ENCODE results near the gene RNF146. TPM values are rescaled to one million over a fixed set of nuclear protein-coding genes. Genes with fewer than 3 reads are reported as not detected.
A peak's percentile ranks its signal among the peaks of the same experiment; 100 is the strongest.

The RNF146 gene
- total and polyA plus RNA-seq, 2 of the 13 experiments (the other 11 are each of a cell fraction or from before 2014, with no cell fraction given): 18.8 to 27.6 TPM

DNA sequence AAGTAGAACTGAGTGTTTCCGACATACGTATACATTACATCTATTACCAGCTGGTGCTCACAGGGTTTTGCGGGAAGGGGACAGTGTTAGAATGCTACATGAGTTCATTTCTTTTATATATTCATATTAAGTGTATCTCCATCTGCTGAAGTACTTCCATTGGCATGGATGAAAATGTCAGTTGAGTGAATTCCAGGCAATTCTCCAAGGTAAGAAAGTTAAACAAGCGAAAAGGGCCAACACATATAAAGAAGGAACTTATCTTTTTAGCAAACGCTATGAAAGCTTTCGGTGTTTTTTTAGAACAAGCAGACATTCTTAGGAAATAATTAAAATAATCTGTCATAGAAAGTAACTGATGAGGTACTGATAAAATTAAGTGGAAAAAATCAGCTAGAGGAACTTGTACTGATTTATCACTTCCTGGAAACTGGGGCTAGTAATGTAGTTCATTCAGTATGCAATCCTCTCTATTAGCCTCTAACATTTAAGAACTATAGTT is 34.6 kb downstream of the RNF146 start:
- Histone ChIP-seq H3K9me3 (ENCODE audit: low read length) (no peaks in the 10 kb centered on the region), H3K36me3 (replicated peaks in 1 of 2; ENCODE audit: control insufficient read depth in 1 of 2, insufficient read depth in 2 of 2, low read length in 2 of 2) (peaks cover 1 to 13% of the 10 kb centered on the region in 2 experiments; a peak in 3 of 5 replicates), H2AFZ (ENCODE audit: low read length) (no peak overlapping the region), H3K27ac (ENCODE audit: extremely low read length, insufficient read depth, low read length) (no peak overlapping the region), H3K4me1 (ENCODE audit: insufficient read depth, low read length) (peaks cover 33% of the 10 kb centered on the region), H3K4me2 (ENCODE audit: low read depth, low read length) (no peak overlapping the region), H4K20me1 (ENCODE audit: insufficient read depth, low read length) (no peaks in the 10 kb centered on the region; the same call in 1 of the 2 replicates), H3K9ac (ENCODE audit: insufficient read depth, low read depth, low read length) (no peak overlapping the region), H3K27me3 (ENCODE audit: control insufficient read depth in 1 of 2, insufficient read depth in 2 of 2, low read length in 2 of 2) (no peaks in the 10 kb centered on the region), H3K4me3 (replicated peaks in 1 of 3; ENCODE audit: insufficient read depth in 1 of 3, low read depth in 2 of 3, low read length in 3 of 3) (no peak overlapping the region), H3K79me2 (ENCODE audit: insufficient read depth, low read length) (peaks cover 9% of the 10 kb centered on the region)
- FAIRE-seq (no peak), DNase-seq (ENCODE audit: low spot score) (no peak), ATAC-seq (no peak)
- intact Hi-C loops (cut with micrococcal nuclease; ENCODE audit: unreplicated experiment): loop anchor here (5.0 kb wide), 1 partner anchor 246 kb away; no protein-coding TSS in a partner anchor
- ChIA-PET POLR2A (interaction anchor here (1.9 kb wide), 1 partner anchor 35 kb away, joined by 9 read pairs; the partner anchor contains the start of gene RNF146), CTCF (ENCODE audit: low intra/inter-chr PET ratio, low total read pairs) (no interaction called here)
- BruUV-seq (replicated peaks): no TSS peak
- 98% methylated on average over 6 of the region's 6 CpGs for WGBS (ENCODE audit: low lambda C conversion rate)
- no peak for TF ChIP-seq PTBP1 (IDR thresholded peaks at IDR 0.05; ENCODE audit: low read depth, low read length, poor library complexity, severe bottlenecking)
- no peak for TF ChIP-seq CHD2 (IDR thresholded peaks at IDR 0.05; ENCODE audit: low read depth, low read length)
- TF ChIP-seq EZH2 (conservative IDR thresholded peaks at IDR 0.05; ENCODE audit: low read depth, low read length): no peak
- in situ Hi-C loops (cut with HindIII; ENCODE audit: extremely low pct_ligation_motif_present, low pct_unique_long_range_greater_than_20kb): loop anchor here (10.0 kb wide), 1 partner anchor 124 kb away; no protein-coding TSS in a partner anchor

- ATAC-seq: no peak; the same call in 2 of the 3 replicates
- H3K4me2 ChIP-seq (ENCODE audit: low read depth, low read length): no peak overlapping the region
- peak; percentile 25 for DNase-seq (ENCODE audit: low spot score)
- WGBS (ENCODE audit: low lambda C conversion rate): 85% methylated on average over 6 of the region's 6 CpGs
- no peak overlapping the region for H2AFZ ChIP-seq (ENCODE audit: low read length)
- peaks cover 1 to 14% of the 10 kb centered on the region in 2 experiments; a peak in 3 of 5 replicates for H3K36me3 ChIP-seq (replicated peaks in 1 of 2; ENCODE audit: control insufficient read depth in 1 of 2, insufficient read depth in 2 of 2, low read length in 2 of 2)
- BruUV-seq (replicated peaks): no TSS peak
- in situ Hi-C loops (cut with HindIII; ENCODE audit: extremely low pct_ligation_motif_present, low pct_unique_long_range_greater_than_20kb) (loop anchor here (10.0 kb wide), 1 partner anchor 122 kb away; no protein-coding TSS in a partner anchor), intact Hi-C loops (cut with micrococcal nuclease; ENCODE audit: unreplicated experiment) (loop anchor here (1.0 to 5.0 kb wide), 2 partner anchors 117 to 244 kb away; no protein-coding TSS in a partner anchor)
- H4K20me1 ChIP-seq (ENCODE audit: insufficient read depth, low read length): no peaks in the 10 kb centered on the region; the same call in 1 of the 2 replicates
- POLR2A ChIA-PET: no interaction called here
- no peak overlapping the region for H3K4me3 ChIP-seq (replicated peaks in 1 of 3; ENCODE audit: insufficient read depth in 1 of 3, low read depth in 2 of 3, low read length in 3 of 3)
- H3K9ac ChIP-seq (ENCODE audit: insufficient read depth, low read depth, low read length): no peak overlapping the region
- no peaks in the 10 kb centered on the region for H3K27me3 ChIP-seq (ENCODE audit: control insufficient read depth in 1 of 2, insufficient read depth in 2 of 2, low read length in 2 of 2)
- H3K79me2 ChIP-seq (ENCODE audit: insufficient read depth, low read length): peaks cover 20% of the 10 kb centered on the region
- peaks cover 18% of the 10 kb centered on the region for H3K4me1 ChIP-seq (ENCODE audit: insufficient read depth, low read length)
- H3K9me3 ChIP-seq (ENCODE audit: low read length): 0 out of 2 replicates have a peak, but pooled peaks cover 1% of the 10 kb centered on the region
- FAIRE-seq: no peak
- CTCF ChIA-PET (ENCODE audit: low intra/inter-chr PET ratio, low total read pairs): interaction anchor here (1.8 kb wide), 1 partner anchor 118 kb away, joined by 19 read pairs; no protein-coding TSS in a partner anchor
- no peak overlapping the region for H3K27ac ChIP-seq (ENCODE audit: extremely low read length, insufficient read depth, low read length)
- TF ChIP-seq RARA (CRISPR knock-in tag; IDR thresholded peaks at IDR 0.05) (no peak), SMC3 (IDR thresholded peaks at IDR 0.05; ENCODE audit: low read length) (peak; percentile 48), STAG1 (CRISPR knock-in tag; IDR thresholded peaks at IDR 0.05) (peak; percentile 47), RBAK (CRISPR knock-in tag; IDR thresholded peaks at IDR 0.05) (no peak), ZNF382 (CRISPR knock-in tag; IDR thresholded peaks at IDR 0.05; ENCODE audit: borderline replicate concordance) (no peak)
- TF ChIP-seq, protein P1, sequence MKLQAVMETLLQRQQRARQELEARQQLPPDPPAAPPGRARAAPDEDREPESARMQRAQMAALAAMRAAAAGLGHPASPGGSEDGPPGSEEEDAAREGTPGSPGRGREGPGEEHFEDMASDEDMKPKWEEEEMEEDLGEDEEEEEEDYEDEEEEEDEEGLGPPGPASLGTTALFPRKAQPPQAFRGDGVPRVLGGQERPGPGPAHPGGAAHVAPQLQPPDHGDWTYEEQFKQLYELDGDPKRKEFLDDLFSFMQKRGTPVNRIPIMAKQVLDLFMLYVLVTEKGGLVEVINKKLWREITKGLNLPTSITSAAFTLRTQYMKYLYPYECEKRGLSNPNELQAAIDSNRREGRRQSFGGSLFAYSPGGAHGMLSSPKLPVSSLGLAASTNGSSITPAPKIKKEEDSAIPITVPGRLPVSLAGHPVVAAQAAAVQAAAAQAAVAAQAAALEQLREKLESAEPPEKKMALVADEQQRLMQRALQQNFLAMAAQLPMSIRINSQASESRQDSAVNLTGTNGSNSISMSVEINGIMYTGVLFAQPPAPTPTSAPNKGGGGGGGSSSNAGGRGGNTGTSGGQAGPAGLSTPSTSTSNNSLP (IDR thresholded peaks at IDR 0.05; ENCODE audit: low read depth, low read length): peak; percentile 98
- TF ChIP-seq, protein P2, sequence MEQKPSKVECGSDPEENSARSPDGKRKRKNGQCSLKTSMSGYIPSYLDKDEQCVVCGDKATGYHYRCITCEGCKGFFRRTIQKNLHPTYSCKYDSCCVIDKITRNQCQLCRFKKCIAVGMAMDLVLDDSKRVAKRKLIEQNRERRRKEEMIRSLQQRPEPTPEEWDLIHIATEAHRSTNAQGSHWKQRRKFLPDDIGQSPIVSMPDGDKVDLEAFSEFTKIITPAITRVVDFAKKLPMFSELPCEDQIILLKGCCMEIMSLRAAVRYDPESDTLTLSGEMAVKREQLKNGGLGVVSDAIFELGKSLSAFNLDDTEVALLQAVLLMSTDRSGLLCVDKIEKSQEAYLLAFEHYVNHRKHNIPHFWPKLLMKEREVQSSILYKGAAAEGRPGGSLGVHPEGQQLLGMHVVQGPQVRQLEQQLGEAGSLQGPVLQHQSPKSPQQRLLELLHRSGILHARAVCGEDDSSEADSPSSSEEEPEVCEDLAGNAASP (CRISPR knock-in tag; IDR thresholded peaks at IDR 0.05; ENCODE audit: borderline replicate concordance): 0 out of 2 replicates have a peak, but pooled peaks have one; percentile 14
Measured at GRCh38 chr6:127302728-127303660, 36.3 kb downstream of the RNF146 start.
